H1 (cell line): ENCODE results near the gene ARHGEF12. TPM values are rescaled to one million over a fixed set of nuclear protein-coding genes. Genes with fewer than 3 reads are reported as not detected.

ENCODE experiments used
- BACH1 ChIP-seq: IDR thresholded peaks from 2 replicates; pipeline ENCODE4 v1.6.1; 2012; ENCODE audit warnings: low read length, improper control_type of control experiment
- CHD2 ChIP-seq: IDR thresholded peaks from 2 replicates; pipeline ENCODE4 v1.6.1; 2012; ENCODE audit warnings: low read length, improper control_type of control experiment
- KDM1A ChIP-seq: fragments of 200-600, 300-600 bp; sonication (generic); IDR thresholded peaks from 2 replicates; pipeline ENCODE4 v1.7.1; 2016; ENCODE audit warnings: mild to moderate bottlenecking, low read length, borderline replicate concordance
- KDM5A ChIP-seq: fragments of 200-600 bp; IDR thresholded peaks from 2 replicates; pipeline ENCODE4 v1.7.1; 2012; ENCODE audit warnings: mild to moderate bottlenecking, low read length, inconsistent platforms, mixed read lengths
- NANOG ChIP-seq: IDR thresholded peaks from 2 replicates; pipeline ENCODE4 v1.6.1; 2011; ENCODE audit warnings: low read length, low read depth, mild to moderate bottlenecking, inconsistent platforms; ENCODE audit not compliant: insufficient read depth, poor library complexity, severe bottlenecking
- NRF1 ChIP-seq: IDR thresholded peaks from 2 replicates; pipeline ENCODE4 v1.6.1; 2011; ENCODE audit warnings: mild to moderate bottlenecking, low read depth, low read length, improper control_type of control experiment
- PHF8 ChIP-seq: fragments of 200-600 bp; sonication (generic); conservative IDR thresholded peaks from 2 replicates; pipeline ENCODE4 v1.7.1; 2012; ENCODE audit warnings: low read depth, mild to moderate bottlenecking, inconsistent platforms, low read length, moderate library complexity
- polyA plus RNA-seq, 7 experiments: library from polyadenylated mRNA; depleted of rRNA in 3 of 7; stranded (reverse) in 5 of 7; unstranded in 2 of 7; fragments of >200 nt in 5 of 7; fragments of 200-250 nt in 2 of 7; gene quantifications; 1 replicate in 5 of 7; 2 replicates in 1 of 7; 4 replicates in 1 of 7; pipeline versions ENCODE4 v1.2.1 to v1.2.3, GENCODE V29; 2011 to 2013; ENCODE audit warnings: missing spikeins in 2 of 7, mixed read lengths in 2 of 7
- total RNA-seq: library from RNA; stranded (reverse); fragmentation: NEBNext Ultra II Directional; extraction: Animal tissue kit (Norgen Biotek cat#: 25700); gene quantifications from 2 replicates; pipeline ENCODE4 v1.2.1, GENCODE V29; 2021

The ARHGEF12 gene
- total and polyA plus RNA-seq, 2 of the 8 experiments (the other 6 are each of a cell fraction or from before 2014, with no cell fraction given): 5.1 to 33.7 TPM

DNA sequence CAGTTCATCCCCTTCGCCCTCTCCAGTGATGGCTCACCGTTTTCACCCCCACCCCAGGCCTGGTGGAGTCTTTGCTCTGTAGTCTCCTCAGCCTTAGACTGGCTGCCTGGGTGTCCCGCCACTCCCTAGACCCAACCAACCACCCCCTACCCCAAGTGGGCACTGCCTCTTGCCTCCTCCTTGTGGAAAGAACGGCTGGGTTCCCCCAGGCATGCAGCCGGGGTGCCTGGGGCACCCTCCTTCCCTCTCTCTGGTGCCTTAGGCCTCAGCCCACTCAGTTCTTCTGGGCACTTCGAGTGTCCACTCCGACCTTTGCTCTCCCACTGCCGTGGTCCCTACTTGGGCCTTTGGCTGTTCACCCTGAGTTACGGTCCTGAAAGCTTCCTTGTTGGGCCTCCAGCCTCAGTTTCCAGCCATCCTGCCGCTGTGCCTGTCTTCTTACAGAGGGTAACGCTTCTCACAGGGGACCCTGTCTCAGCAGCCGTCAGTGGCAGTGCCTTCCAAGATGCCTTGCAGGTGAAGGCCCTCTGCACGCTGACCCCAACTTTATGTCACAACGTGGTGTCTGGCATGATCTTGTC lies 178.4 kb downstream of the ARHGEF12 start (continued):
- no peak for TF ChIP-seq PHF8
- no peak for TF ChIP-seq CHD2
- TF ChIP-seq KDM5A: no peak
- TF ChIP-seq NANOG: no peak
- TF ChIP-seq NRF1: no peak
- no peak for TF ChIP-seq KDM1A
- no peak for TF ChIP-seq BACH1
